ENCODE results near the gene TIMM17A. TPM values are rescaled to one million over a fixed set of nuclear protein-coding genes. Genes with fewer than 3 reads are reported as not detected.

The TIMM17A gene
- total and polyA plus RNA-seq, 2 of the 8 experiments (the other 6 are each of a cell fraction or from before 2014, with no cell fraction given): 30.3 to 57.1 TPM

- TF ChIP-seq CHD7 (IDR thresholded peaks at IDR 0.05; ENCODE audit: insufficient replicate concordance, low read length): no peak
Measured at GRCh38 chr1:201970334-201971159, 15.2 kb downstream of the TIMM17A start (continued).
